OCI-LY1 (cell line): ENCODE data around the gene KL.

ENCODE experiments used
- CTCF ChIP-seq: fragments of 200-600 bp; sonication (generic), shearing (Covaris generic); IDR thresholded peaks from 2 replicates; pipeline ENCODE4 v1.5.1; 2017; ENCODE audit warnings: mild to moderate bottlenecking, antibody characterized with exemption, low read length, moderate library complexity, mixed read lengths
- EZH2 ChIP-seq: fragments of 200-600 bp; sonication (generic), shearing (Covaris generic); IDR thresholded peaks from 2 replicates; pipeline ENCODE4 v1.8.0; 2017; ENCODE audit warnings: borderline replicate concordance, mixed run types, mild to moderate bottlenecking, antibody characterized with exemption, low read length, moderate library complexity, mixed read lengths

GRCh38 chr13:32998966-32999365 lies 17.3 kb upstream of the KL start:
- TF ChIP-seq CTCF: no peak
- no peak for TF ChIP-seq EZH2
